Measurements from ENCODE around the gene MCU.
"Not testable (repeated sequence)": the region's sequence is repeated elsewhere in the genome, so short reads cannot be mapped to it uniquely, and the experiment has no call there.

Gene MCU

DNA sequence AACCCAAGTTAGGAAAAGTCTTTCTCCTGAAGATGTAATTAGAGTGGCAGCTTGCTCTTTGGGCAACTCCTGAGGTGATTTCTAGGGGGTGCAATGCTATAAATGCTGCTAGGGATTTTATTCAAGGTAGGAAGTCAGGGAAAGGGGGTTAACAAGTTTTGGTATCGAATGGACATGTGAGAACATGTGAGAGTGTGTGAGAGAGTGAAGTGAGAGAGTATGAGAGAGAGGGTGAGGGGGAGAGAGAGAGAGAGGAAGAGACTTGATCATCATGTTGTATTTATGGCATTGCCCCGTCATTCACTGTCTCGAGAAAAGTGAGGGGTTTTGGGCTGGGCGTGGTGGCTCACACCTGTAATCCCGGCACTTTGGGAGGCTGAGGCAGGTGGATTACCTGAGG, 50.9 kb downstream of the MCU start:
- 93 to 100% methylated on average over 4 to 5 of the region's 5 CpGs for WGBS, 2 experiments (ENCODE audit: insufficient coverage in 2 of 2)
- H3K4me1 ChIP-seq (ENCODE audit: control insufficient read depth, insufficient read depth, low read length, poor library complexity, severe bottlenecking), result no peaks in the 10 kb centered on the region
- H3K36me3 ChIP-seq (ENCODE audit: control insufficient read depth, insufficient read depth, low read length), result no peaks in the 10 kb centered on the region
- no peak overlapping the region for H3K4me3 ChIP-seq (ENCODE audit: extremely low read depth, insufficient read depth, low read length, poor library complexity, severe bottlenecking)
- H3K27ac ChIP-seq (ENCODE audit: low read depth, low read length, severe bottlenecking), result no peak overlapping the region
- H3K9me3 ChIP-seq (ENCODE audit: control insufficient read depth, low read length), result no peaks in the 10 kb centered on the region

GRCh38 chr10:72744566-72744965, 52.6 kb downstream of the MCU start:
- Histone ChIP-seq H3K4me1 (ENCODE audit: control insufficient read depth, insufficient read depth, low read length, poor library complexity, severe bottlenecking) (no peaks in the 10 kb centered on the region), H3K9me3 (ENCODE audit: control insufficient read depth, low read length) (no peaks in the 10 kb centered on the region), H3K4me3 (ENCODE audit: extremely low read depth, insufficient read depth, low read length, poor library complexity, severe bottlenecking) (no peak overlapping the region), H3K36me3 (ENCODE audit: control insufficient read depth, insufficient read depth, low read length) (no peaks in the 10 kb centered on the region), H3K27ac (ENCODE audit: low read depth, low read length, severe bottlenecking) (no peak overlapping the region)
- 61 to 63% methylated on average over 3 of the region's 3 CpGs for WGBS, 2 experiments (ENCODE audit: insufficient coverage in 2 of 2)

GRCh38 chr10:72746426-72747363, 54.8 kb downstream of the MCU start:
- Histone ChIP-seq H3K9me3 (ENCODE audit: control insufficient read depth, low read length) (no peaks in the 10 kb centered on the region), H3K4me3 (ENCODE audit: extremely low read depth, insufficient read depth, low read length, poor library complexity, severe bottlenecking) (no peak overlapping the region), H3K27ac (ENCODE audit: low read depth, low read length, severe bottlenecking) (no peak overlapping the region), H3K4me1 (ENCODE audit: control insufficient read depth, insufficient read depth, low read length, poor library complexity, severe bottlenecking) (no peaks in the 10 kb centered on the region), H3K36me3 (ENCODE audit: control insufficient read depth, insufficient read depth, low read length) (no peaks in the 10 kb centered on the region)
- WGBS, 2 experiments (ENCODE audit: insufficient coverage in 2 of 2), result 100% methylated on average over 1 to 3 of the region's 3 CpGs

DNA sequence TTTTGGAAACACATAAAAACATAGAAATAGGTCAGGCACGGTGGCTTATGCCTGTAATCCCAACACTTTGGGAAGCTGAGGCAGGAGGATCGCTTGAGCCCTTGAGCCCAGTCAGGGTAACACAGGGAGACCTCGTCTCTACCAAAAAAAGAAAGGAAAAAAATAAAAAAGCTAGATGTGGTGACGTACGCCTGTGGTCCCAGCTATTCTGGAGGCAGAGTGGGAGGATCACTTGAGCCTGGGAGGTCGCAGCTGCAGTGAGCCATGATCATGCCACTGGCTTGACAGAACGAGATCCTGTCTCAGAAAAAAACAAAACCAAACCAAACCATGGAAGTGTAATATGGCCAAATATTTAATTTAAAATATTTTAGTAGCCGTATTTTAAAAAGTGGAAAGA, 55.6 kb downstream of the MCU start:
- 88 to 91% methylated on average over 5 to 6 of the region's 8 CpGs for WGBS, 2 experiments (ENCODE audit: insufficient coverage in 2 of 2)
- H3K4me1 ChIP-seq (ENCODE audit: control insufficient read depth, insufficient read depth, low read length, poor library complexity, severe bottlenecking), result no peaks in the 10 kb centered on the region
- no peaks in the 10 kb centered on the region for H3K9me3 ChIP-seq (ENCODE audit: control insufficient read depth, low read length)
- no peak overlapping the region for H3K4me3 ChIP-seq (ENCODE audit: extremely low read depth, insufficient read depth, low read length, poor library complexity, severe bottlenecking)
- H3K27ac ChIP-seq (ENCODE audit: low read depth, low read length, severe bottlenecking), result no peak overlapping the region
- H3K36me3 ChIP-seq (ENCODE audit: control insufficient read depth, insufficient read depth, low read length), result no peaks in the 10 kb centered on the region

DNA sequence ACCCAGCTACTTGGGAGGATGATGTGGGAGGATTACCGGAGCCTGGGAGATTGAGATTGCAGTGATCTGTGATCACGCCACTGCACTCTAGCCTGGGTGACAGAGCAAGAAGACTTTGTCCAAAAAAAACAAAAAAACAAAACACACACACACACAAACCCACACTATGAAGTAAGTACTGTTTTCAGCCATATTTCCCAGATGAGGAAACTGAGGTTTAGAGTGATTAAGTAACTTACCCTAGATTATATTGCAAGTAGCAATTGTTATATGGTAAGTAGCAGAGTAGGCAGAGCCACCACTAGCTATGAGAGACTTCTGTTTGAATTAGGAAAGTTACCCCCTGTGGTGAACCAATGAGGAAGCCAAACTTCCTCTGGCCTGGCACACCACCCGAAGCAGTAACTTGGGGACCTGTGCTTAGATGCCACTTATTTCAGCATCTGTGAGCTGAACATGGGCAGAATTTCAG, 61.9 kb downstream of the MCU start:
- Histone ChIP-seq H3K4me3 (ENCODE audit: extremely low read depth, insufficient read depth, low read length, poor library complexity, severe bottlenecking) (no peak overlapping the region), H3K9me3 (ENCODE audit: control insufficient read depth, low read length) (no peaks in the 10 kb centered on the region), H3K36me3 (ENCODE audit: control insufficient read depth, insufficient read depth, low read length) (no peaks in the 10 kb centered on the region), H3K27ac (ENCODE audit: low read depth, low read length, severe bottlenecking) (no peak overlapping the region), H3K4me1 (ENCODE audit: control insufficient read depth, insufficient read depth, low read length, poor library complexity, severe bottlenecking) (peaks cover 4% of the 10 kb centered on the region)
- WGBS, 2 experiments (ENCODE audit: insufficient coverage in 2 of 2), result 40 to 67% methylated on average over 1 of the region's 3 CpGs

DNA sequence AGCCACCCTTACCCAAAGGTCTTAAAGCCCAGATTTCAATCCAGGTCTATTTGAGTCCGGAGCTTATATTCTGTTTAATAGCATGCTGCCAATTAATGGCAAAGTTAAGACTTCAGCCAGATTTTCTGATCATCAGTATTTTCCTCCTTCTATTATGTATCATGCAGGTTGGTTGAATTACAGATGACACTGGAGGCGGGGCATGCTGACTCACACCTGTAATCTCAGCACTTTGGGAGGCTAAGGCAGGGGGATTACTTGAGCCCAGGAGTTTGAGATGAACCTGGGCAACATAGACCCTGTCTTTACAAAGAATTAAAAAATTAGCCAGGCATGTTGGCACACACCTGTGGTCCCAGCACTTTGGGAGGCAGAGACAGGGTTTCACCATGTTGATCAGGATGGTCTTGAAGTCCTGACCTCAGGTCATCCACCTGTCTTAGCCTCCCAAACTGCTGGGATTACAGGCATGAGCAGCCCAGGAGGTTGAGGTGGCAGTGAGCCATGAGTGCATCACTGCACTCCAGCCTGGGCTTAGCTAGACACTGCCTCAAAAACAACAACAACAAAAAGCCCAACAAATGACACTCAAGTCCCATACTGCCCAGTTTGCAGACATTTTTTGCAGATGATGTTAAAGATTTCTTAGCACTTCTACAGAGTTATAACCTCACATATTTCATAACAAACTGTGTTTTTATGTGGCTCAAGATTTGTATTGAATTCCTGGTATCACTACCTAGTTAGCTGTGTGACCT, 62.5 kb downstream of the MCU start:
- Histone ChIP-seq H3K4me1 (ENCODE audit: control insufficient read depth, insufficient read depth, low read length, poor library complexity, severe bottlenecking) (peaks cover 4% of the 10 kb centered on the region), H3K36me3 (ENCODE audit: control insufficient read depth, insufficient read depth, low read length) (no peaks in the 10 kb centered on the region), H3K4me3 (ENCODE audit: extremely low read depth, insufficient read depth, low read length, poor library complexity, severe bottlenecking) (no peak overlapping the region), H3K9me3 (ENCODE audit: control insufficient read depth, low read length) (no peaks in the 10 kb centered on the region), H3K27ac (ENCODE audit: low read depth, low read length, severe bottlenecking) (no peak overlapping the region)
- no CpG with 5 or more reads among the region's 2 CpGs for WGBS, 2 experiments (ENCODE audit: insufficient coverage in 2 of 2)

DNA sequence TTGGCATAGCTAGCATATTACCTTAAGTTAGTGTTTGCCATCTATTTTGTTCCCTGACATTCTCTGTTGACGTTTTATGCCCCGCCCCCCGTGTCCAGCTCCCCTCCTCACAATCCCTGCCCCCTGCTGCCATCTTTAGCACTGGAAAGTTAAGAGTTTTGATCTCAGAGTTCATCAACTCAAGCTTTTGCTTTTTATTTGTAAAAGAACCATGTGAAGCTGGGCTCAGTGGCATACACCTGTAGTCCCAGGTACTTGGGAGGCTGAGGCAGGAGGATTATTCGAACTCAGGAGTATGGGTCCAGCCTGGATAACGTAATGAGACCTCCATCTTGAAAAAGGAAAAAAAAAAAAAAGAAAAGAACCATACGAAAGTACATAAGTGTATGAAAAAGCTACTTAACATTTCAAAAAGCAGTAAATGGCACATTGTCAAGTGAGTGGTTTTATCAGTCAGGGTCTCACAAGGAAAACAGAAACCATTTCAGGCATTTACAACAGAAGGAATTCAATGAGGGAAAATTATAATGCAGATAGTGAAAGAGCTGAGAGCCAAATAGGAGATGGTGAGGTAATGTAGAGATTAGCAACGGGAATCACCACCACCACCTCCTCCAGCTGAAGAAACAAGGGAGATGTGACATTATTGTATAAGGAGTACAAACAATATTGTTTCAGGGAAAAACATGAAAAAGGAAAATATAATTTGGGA, 64.9 kb downstream of the MCU start:
- Histone ChIP-seq H3K36me3 (ENCODE audit: control insufficient read depth, insufficient read depth, low read length) (no peaks in the 10 kb centered on the region), H3K4me3 (ENCODE audit: extremely low read depth, insufficient read depth, low read length, poor library complexity, severe bottlenecking) (no peak overlapping the region), H3K4me1 (ENCODE audit: control insufficient read depth, insufficient read depth, low read length, poor library complexity, severe bottlenecking) (peaks cover 4% of the 10 kb centered on the region), H3K9me3 (ENCODE audit: control insufficient read depth, low read length) (no peaks in the 10 kb centered on the region), H3K27ac (ENCODE audit: low read depth, low read length, severe bottlenecking) (no peak overlapping the region)
- WGBS, 2 experiments (ENCODE audit: insufficient coverage in 2 of 2), result 35% methylated on average over 5 of the region's 7 CpGs; no CpG with 5 or more reads in 1 of the 2 experiments

- 87 to 96% methylated on average over 2 of the region's 2 CpGs for WGBS, 2 experiments (ENCODE audit: insufficient coverage in 2 of 2)
- Histone ChIP-seq H3K4me3 (ENCODE audit: extremely low read depth, insufficient read depth, low read length, poor library complexity, severe bottlenecking) (no peak overlapping the region), H3K4me1 (ENCODE audit: control insufficient read depth, insufficient read depth, low read length, poor library complexity, severe bottlenecking) (peaks cover 4% of the 10 kb centered on the region), H3K36me3 (ENCODE audit: control insufficient read depth, insufficient read depth, low read length) (no peaks in the 10 kb centered on the region), H3K9me3 (ENCODE audit: control insufficient read depth, low read length) (no peaks in the 10 kb centered on the region), H3K27ac (ENCODE audit: low read depth, low read length, severe bottlenecking) (no peak overlapping the region)
Observed at GRCh38 chr10:72757732-72758131, 65.8 kb downstream of the MCU start.

DNA sequence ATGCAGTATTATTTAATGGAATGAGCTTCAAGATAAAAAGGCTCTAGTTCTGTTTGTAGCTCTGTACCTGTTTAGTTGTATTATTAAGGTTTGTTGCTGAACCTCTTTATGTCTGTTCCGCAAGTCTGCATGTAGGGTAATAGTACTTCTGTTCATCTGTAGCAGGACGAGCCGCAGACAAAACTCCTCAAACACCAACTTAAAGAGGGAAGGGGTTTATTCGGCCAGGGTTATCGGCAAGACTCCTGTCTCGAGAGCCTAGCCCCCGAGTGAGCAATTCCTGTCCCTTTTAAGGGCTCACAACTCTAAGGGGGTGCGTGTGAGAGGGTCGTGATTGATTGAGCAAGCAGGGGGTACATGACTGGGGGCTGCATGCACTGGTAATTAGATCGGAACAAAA, 67.0 kb downstream of the MCU start:
- H3K4me1 ChIP-seq (ENCODE audit: control insufficient read depth, insufficient read depth, low read length, poor library complexity, severe bottlenecking); H3K9me3 ChIP-seq (ENCODE audit: control insufficient read depth, low read length); H3K36me3 ChIP-seq (ENCODE audit: control insufficient read depth, insufficient read depth, low read length); H3K4me3 ChIP-seq (ENCODE audit: extremely low read depth, insufficient read depth, low read length, poor library complexity, severe bottlenecking); H3K27ac ChIP-seq (ENCODE audit: low read depth, low read length, severe bottlenecking): not testable (repeated sequence)
- WGBS, 2 experiments (ENCODE audit: insufficient coverage in 2 of 2), result no CpG with 5 or more reads among the region's 10 CpGs

GRCh38 chr10:72759584-72759983, 67.6 kb downstream of the MCU start:
- H3K27ac ChIP-seq (ENCODE audit: low read depth, low read length, severe bottlenecking), result no peak overlapping the region
- no peak overlapping the region for H3K4me3 ChIP-seq (ENCODE audit: extremely low read depth, insufficient read depth, low read length, poor library complexity, severe bottlenecking)
- H3K36me3 ChIP-seq (ENCODE audit: control insufficient read depth, insufficient read depth, low read length), result no peaks in the 10 kb centered on the region
- WGBS, 2 experiments (ENCODE audit: insufficient coverage in 2 of 2), result 40% methylated on average over 1 of the region's 1 CpG; no CpG with 5 or more reads in 1 of the 2 experiments
- peaks cover 7% of the 10 kb centered on the region for H3K4me1 ChIP-seq (ENCODE audit: control insufficient read depth, insufficient read depth, low read length, poor library complexity, severe bottlenecking)
- no peaks in the 10 kb centered on the region for H3K9me3 ChIP-seq (ENCODE audit: control insufficient read depth, low read length)
